ENCODE data around the gene QPCTL. TPM values are rescaled to one million over a fixed set of nuclear protein-coding genes. Genes with fewer than 3 reads are reported as not detected.

QPCTL gene
- polyA plus RNA-seq, 1 of the 3 experiments (the other 2 are of a cell fraction), result 17.6 TPM

- Histone ChIP-seq H3K27me3 (ENCODE audit: insufficient read depth) (no peaks in the 10 kb centered on the region), H3K9me3 (no peaks in the 10 kb centered on the region), H3K9me2 (no peaks in the 10 kb centered on the region), H3K4me2 (no peak overlapping the region), H3K4me3 (ENCODE audit: low read depth in 2 of 2, low read length in 1 of 2) (no peak overlapping the region), H3K79me2 (ENCODE audit: insufficient read depth) (peaks cover 43% of the 10 kb centered on the region), H3K27ac (ENCODE audit: low read depth in 2 of 2, low read length in 1 of 2) (no peak overlapping the region), H3F3A (replicated peaks; ENCODE audit: insufficient read depth) (no peaks in the 10 kb centered on the region), H2AFZ (ENCODE audit: low read depth) (no peak overlapping the region), H3K9ac (no peak overlapping the region), H3K4me1 (ENCODE audit: control insufficient read depth in 1 of 2, insufficient read depth in 2 of 2, low read depth in 1 of 2, low read length in 1 of 2) (peaks cover 0 to 2% of the 10 kb centered on the region in 2 experiments; a peak in 1 of 4 replicates), H4K20me1 (ENCODE audit: insufficient read depth) (no peaks in the 10 kb centered on the region), H3K36me3 (replicated peaks in 1 of 2; ENCODE audit: control insufficient read depth in 1 of 2, insufficient read depth in 2 of 2, low read length in 1 of 2) (peaks cover 3 to 15% of the 10 kb centered on the region in 2 experiments)
- 96% methylated on average over 38 of the region's 76 CpGs for WGBS (ENCODE audit: low lambda C conversion rate)
- ChIA-PET POLR2A (interaction anchor here (1.0 kb wide), 1 partner anchor 20 kb away, joined by 3 read pairs; the partner anchor contains the start of gene QPCTL), CTCF (interaction anchor here (6.4 kb wide), 1 partner anchor 18 kb away, joined by 57 read pairs; the partner anchor contains the start of genes QPCTL and SNRPD2)
- TF ChIP-seq SMC3 (IDR thresholded peaks at IDR 0.05; ENCODE audit: low read depth, low read length), result no peak
- no peak for TF ChIP-seq GABPA (IDR thresholded peaks at IDR 0.05; ENCODE audit: low read depth)
- no peak for TF ChIP-seq ELF1 (IDR thresholded peaks at IDR 0.05)
- TF ChIP-seq NFIC (IDR thresholded peaks at IDR 0.05; ENCODE audit: borderline replicate concordance), result no peak
- no peak for TF ChIP-seq TEAD4 (IDR thresholded peaks at IDR 0.05; ENCODE audit: borderline replicate concordance, insufficient read depth)
- no peak for TF ChIP-seq GATA2 (CRISPR knock-in tag; IDR thresholded peaks at IDR 0.05)
- TF ChIP-seq TAF1 (IDR thresholded peaks at IDR 0.05; ENCODE audit: borderline replicate concordance, low read depth, low read length), result no peak
- TF ChIP-seq, protein P1, sequence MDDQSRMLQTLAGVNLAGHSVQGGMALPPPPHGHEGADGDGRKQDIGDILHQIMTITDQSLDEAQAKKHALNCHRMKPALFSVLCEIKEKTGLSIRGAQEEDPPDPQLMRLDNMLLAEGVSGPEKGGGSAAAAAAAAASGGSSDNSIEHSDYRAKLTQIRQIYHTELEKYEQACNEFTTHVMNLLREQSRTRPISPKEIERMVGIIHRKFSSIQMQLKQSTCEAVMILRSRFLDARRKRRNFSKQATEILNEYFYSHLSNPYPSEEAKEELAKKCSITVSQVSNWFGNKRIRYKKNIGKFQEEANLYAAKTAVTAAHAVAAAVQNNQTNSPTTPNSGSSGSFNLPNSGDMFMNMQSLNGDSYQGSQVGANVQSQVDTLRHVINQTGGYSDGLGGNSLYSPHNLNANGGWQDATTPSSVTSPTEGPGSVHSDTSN (IDR thresholded peaks at IDR 0.05), result no peak
- TF ChIP-seq FOXJ3 (CRISPR knock-in tag; IDR thresholded peaks at IDR 0.05), result no peak
- TF ChIP-seq EZH2phosphoT487 (IDR thresholded peaks at IDR 0.05; ENCODE audit: borderline replicate concordance, low read depth), result no peak
- TF ChIP-seq, protein P2, sequence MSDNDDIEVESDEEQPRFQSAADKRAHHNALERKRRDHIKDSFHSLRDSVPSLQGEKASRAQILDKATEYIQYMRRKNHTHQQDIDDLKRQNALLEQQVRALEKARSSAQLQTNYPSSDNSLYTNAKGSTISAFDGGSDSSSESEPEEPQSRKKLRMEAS (IDR thresholded peaks at IDR 0.05; ENCODE audit: low read depth), result no peak
- no peak for TF ChIP-seq JUND (IDR thresholded peaks at IDR 0.05)
- TF ChIP-seq SIN3A (IDR thresholded peaks at IDR 0.05; ENCODE audit: borderline replicate concordance, low read depth, low read length), result no peak
- no peak for DNase-seq
Measured at GRCh38 chr19:45711851-45712698, 19.6 kb downstream of the QPCTL start.

DNA sequence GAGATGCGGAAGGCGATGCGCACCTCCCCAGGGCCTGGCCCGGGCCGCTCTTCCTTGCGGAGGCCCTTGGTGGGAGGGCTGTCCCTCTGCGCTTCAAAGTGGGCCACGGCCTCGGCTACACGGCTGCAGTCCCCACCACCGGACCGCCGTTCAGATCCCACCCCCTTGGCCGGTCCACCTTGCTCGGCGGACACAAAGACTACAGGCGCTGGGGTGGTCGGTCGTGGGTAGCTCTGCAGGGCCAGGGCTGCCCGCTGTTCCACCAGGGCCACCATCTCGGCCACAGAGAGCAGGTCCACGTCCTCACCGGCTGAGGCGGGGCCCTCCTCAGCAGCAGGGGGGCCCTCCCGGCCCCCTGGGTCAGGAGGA is 20.2 kb downstream of the QPCTL start:
- H3K9me3 ChIP-seq, result no peaks in the 10 kb centered on the region
- POLR2A ChIA-PET, result interaction anchor here (1.0 kb wide), 1 partner anchor 20 kb away, joined by 3 read pairs; the partner anchor contains the start of gene QPCTL
- H3F3A ChIP-seq (replicated peaks; ENCODE audit: insufficient read depth), result no peaks in the 10 kb centered on the region

More for the DNA sequence above, 20.2 kb downstream of the QPCTL start:
- no peak overlapping the region for H3K4me3 ChIP-seq (ENCODE audit: low read depth in 2 of 2, low read length in 1 of 2)
- no peak overlapping the region for H3K9ac ChIP-seq
- TF ChIP-seq NFIC (IDR thresholded peaks at IDR 0.05; ENCODE audit: borderline replicate concordance), result no peak
- TF ChIP-seq SMC3 (IDR thresholded peaks at IDR 0.05; ENCODE audit: low read depth, low read length), result no peak
- no peak for TF ChIP-seq RFX5 (IDR thresholded peaks at IDR 0.05; ENCODE audit: low read length)
- TF ChIP-seq, protein P2 (IDR thresholded peaks at IDR 0.05; ENCODE audit: low read depth), result no peak
- TF ChIP-seq CHD2 (IDR thresholded peaks at IDR 0.05; ENCODE audit: low read length, partially characterized antibody), result no peak
- no peak for DNase-seq
- no peak overlapping the region for H3K27ac ChIP-seq (ENCODE audit: low read depth in 2 of 2, low read length in 1 of 2)
- no peak overlapping the region for H2AFZ ChIP-seq (ENCODE audit: low read depth)
- H4K20me1 ChIP-seq (ENCODE audit: insufficient read depth), result no peaks in the 10 kb centered on the region
- WGBS (ENCODE audit: low lambda C conversion rate), result 97% methylated on average over 17 of the region's 25 CpGs
- no peaks in the 10 kb centered on the region for H3K9me2 ChIP-seq
- H3K4me2 ChIP-seq, result no peak overlapping the region
- CTCF ChIA-PET, result interaction anchor here (6.4 kb wide), 1 partner anchor 19 kb away, joined by 57 read pairs; the partner anchor contains the start of genes QPCTL and SNRPD2
- peaks cover 43% of the 10 kb centered on the region for H3K79me2 ChIP-seq (ENCODE audit: insufficient read depth)
- peaks cover 3 to 15% of the 10 kb centered on the region in 2 experiments for H3K36me3 ChIP-seq (replicated peaks in 1 of 2; ENCODE audit: control insufficient read depth in 1 of 2, insufficient read depth in 2 of 2, low read length in 1 of 2)
- no peaks in the 10 kb centered on the region for H3K27me3 ChIP-seq (ENCODE audit: insufficient read depth)
- peaks cover 0 to 2% of the 10 kb centered on the region in 2 experiments; a peak in 1 of 4 replicates for H3K4me1 ChIP-seq (ENCODE audit: control insufficient read depth in 1 of 2, insufficient read depth in 2 of 2, low read depth in 1 of 2, low read length in 1 of 2)

All from SK-N-SH (cell line).